Cardiac fibroblast (primary cell): ENCODE results near the gene SYTL2.

Experiments
- DNase-seq, 2 donors: peaks; one replicate each; pipeline versions ENCODE4 v3.0.0 to v3.0.0-alpha.2; 2010; ENCODE audit warnings: low read depth in 2 of 2
- H3K4me3 ChIP-seq, 2 donors: replicated peaks in 1 of 2; 1 replicate in 1 of 2; 2 replicates in 1 of 2; pipeline ENCODE4 v1.5.1; 2011; ENCODE audit warnings: low read depth in 2 of 2, low read length in 2 of 2, mild to moderate bottlenecking in 2 of 2, moderate library complexity in 1 of 2
- CTCF ChIP-seq: IDR thresholded peaks from one replicate; pipeline ENCODE4 v1.5.1; 2011; ENCODE audit warnings: low read depth, mild to moderate bottlenecking, low read length, inconsistent platforms

SYTL2 gene

GRCh38 chr11:85835729-85836128 is 24.8 kb upstream of the SYTL2 start:
- no peak overlapping the region for H3K4me3 ChIP-seq
- TF ChIP-seq CTCF: no peak
- DNase-seq: no peak

GRCh38 chr11:85835263-85835662 is 24.3 kb upstream of the SYTL2 start:
- no peak for TF ChIP-seq CTCF
- H3K4me3 ChIP-seq: no peak overlapping the region
- DNase-seq: no peak

GRCh38 chr11:85831050-85831449 is 20.1 kb upstream of the SYTL2 start:
- no peak for DNase-seq
- H3K4me3 ChIP-seq: no peak overlapping the region
- no peak for TF ChIP-seq CTCF

- no peak for DNase-seq
- no peak for TF ChIP-seq CTCF
- no peak overlapping the region for H3K4me3 ChIP-seq
These were observed 18.2 kb upstream of the SYTL2 start for GRCh38 chr11:85829172-85829571.

- no peak for TF ChIP-seq CTCF
- DNase-seq: no peak
- no peak overlapping the region for H3K4me3 ChIP-seq
These were observed 17.7 kb upstream of the SYTL2 start for GRCh38 chr11:85828640-85828978.

- no peak overlapping the region for H3K4me3 ChIP-seq
- DNase-seq: peak; percentile 69 to 87
- TF ChIP-seq CTCF: no peak
These were observed 17.1 kb upstream of the SYTL2 start for GRCh38 chr11:85827748-85828639.
